Ovary (tissue), 3 donors: ENCODE results near the gene GPR33.

Experiments
- EP300 ChIP-seq: sonication (generic); formaldehyde crosslinking; IDR thresholded peaks from one replicate; pipeline ENCODE4 v1.6.1; 2017; ENCODE audit warnings: antibody characterized with exemption
- POLR2A ChIP-seq: fragments of 450-650 bp; IDR thresholded peaks from one replicate; pipeline ENCODE4 v1.6.1; 2017; ENCODE audit warnings: antibody characterized with exemption, mild to moderate bottlenecking, moderate library complexity
- TF ChIP-seq, protein P1 (sequence below), 3 donors: fragments of 450-650 bp in 2 of 3; fragments of 200-600 bp in 1 of 3; IDR thresholded peaks; one replicate each; pipeline versions ENCODE4 v1.5.1 to v1.8.0; 2016 to 2022; ENCODE audit warnings: antibody characterized with exemption in 3 of 3, mild to moderate bottlenecking in 1 of 3
- donor health status: DM: no; HTN: no; CAD: no.

DNA sequence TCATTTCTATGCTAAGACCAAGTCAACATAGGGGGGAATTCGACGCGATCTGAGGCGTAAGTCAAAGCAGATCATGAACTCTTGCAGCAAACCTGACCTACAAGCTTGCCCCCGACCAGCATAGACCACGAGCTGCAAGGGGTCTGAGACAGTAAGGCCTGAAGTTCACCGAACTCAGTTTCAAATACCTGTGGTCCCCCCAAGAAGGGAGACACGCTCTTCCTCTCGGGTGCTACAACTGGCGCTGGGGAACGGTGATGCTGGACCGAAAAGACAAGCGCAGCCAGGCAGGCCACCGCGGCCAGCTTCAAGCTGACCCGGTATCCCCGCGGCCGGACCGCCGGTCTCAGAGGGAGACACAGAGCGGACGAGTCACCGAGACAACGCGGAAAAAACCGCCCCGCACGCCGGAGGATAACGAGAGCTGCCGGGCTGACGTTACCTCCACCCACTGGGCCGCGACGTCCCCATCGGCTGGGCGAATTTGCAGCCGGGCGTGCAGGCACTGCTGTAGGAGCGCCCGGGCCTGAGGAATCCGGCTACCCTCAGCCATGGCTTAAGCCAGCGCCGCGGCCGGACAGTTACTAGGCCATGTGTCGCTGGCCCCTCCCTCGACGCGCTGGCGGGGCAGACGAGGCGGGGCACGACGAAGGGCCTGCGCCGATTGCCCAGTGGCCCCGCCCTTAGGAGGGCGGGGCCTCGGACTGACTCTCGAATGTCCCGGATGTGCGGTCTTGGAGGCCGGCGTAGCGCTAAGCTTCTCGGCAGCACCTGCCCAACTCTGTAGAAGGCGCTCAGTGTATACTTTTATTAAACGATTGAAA is 30.8 kb downstream of the GPR33 start, which contains the start of gene DTD2:
- TF ChIP-seq, protein P1, sequence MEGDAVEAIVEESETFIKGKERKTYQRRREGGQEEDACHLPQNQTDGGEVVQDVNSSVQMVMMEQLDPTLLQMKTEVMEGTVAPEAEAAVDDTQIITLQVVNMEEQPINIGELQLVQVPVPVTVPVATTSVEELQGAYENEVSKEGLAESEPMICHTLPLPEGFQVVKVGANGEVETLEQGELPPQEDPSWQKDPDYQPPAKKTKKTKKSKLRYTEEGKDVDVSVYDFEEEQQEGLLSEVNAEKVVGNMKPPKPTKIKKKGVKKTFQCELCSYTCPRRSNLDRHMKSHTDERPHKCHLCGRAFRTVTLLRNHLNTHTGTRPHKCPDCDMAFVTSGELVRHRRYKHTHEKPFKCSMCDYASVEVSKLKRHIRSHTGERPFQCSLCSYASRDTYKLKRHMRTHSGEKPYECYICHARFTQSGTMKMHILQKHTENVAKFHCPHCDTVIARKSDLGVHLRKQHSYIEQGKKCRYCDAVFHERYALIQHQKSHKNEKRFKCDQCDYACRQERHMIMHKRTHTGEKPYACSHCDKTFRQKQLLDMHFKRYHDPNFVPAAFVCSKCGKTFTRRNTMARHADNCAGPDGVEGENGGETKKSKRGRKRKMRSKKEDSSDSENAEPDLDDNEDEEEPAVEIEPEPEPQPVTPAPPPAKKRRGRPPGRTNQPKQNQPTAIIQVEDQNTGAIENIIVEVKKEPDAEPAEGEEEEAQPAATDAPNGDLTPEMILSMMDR (IDR thresholded peaks at IDR 0.05), result no peak
- TF ChIP-seq POLR2A (peak; percentile 77), EP300 (no peak)
